Measurements from ENCODE around the gene BAX. TPM values are rescaled to one million over a fixed set of nuclear protein-coding genes. Genes with fewer than 3 reads are reported as not detected.

BAX gene
- total RNA-seq, 1 experiment from 2014 or later: 346 TPM

DNA sequence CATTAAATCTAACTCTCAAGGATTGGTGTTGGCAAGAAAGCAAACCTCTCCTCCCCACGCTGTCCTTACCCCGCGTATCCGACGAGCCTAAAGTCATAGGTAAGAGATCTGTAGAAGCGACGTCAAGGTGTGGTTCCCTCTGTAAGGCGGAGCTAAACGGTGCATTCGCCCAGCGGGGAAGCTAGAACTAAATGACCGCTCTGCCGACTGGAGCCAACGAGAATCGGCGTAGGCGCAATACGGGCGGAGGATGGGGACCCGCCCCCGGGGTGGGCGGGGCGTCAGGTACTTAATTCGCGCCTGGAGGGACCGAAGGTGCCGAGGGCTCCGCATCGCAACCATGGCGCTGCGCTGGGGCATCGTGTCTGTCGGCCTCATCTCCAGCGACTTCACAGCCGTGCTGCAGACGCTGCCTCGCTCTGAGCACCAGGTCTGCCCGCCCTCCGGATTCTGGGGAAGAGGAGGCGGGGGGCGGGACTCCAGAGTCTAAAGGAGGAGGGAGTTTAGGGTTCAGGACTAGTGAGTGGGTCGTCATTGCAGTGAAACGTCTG lies 21.2 kb upstream of the BAX start, which contains the start of gene DHDH:
Gene DHDH (plus strand): TSS at position 318 of the 551 bp plus-strand sequence. CDS start 23 bp downstream, at position 341.
- DNase-seq (ENCODE audit: low spot score) (peak; percentile 98), ATAC-seq (peak; percentile 94)
- Mint-ChIP-seq H3K36me3 (no peaks in the 10 kb centered on the region; the same call in 1 of the 2 replicates), H3K27ac (peak within 1 kb of the TSS; percentile 34), H3K4me1 (peaks cover 17% of the 10 kb centered on the region), H3K4me3 (peak within 1 kb of the TSS; percentile 87), H3K27me3 (ENCODE audit: low read depth) (peaks cover 53% of the 10 kb centered on the region), H3K9me3 (no peaks in the 10 kb centered on the region)
- peak; percentile 87 for TF ChIP-seq MAX (CRISPR knock-in tag; IDR thresholded peaks at IDR 0.05)
- TF ChIP-seq, protein P1, sequence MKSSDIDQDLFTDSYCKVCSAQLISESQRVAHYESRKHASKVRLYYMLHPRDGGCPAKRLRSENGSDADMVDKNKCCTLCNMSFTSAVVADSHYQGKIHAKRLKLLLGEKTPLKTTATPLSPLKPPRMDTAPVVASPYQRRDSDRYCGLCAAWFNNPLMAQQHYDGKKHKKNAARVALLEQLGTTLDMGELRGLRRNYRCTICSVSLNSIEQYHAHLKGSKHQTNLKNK (CRISPR knock-in tag; IDR thresholded peaks at IDR 0.05): no peak
- TF ChIP-seq E2F4 (CRISPR knock-in tag; IDR thresholded peaks at IDR 0.05; ENCODE audit: borderline replicate concordance, low read depth): no peak
- 0 out of 2 replicates have a peak, but pooled peaks have one; percentile 22 for TF ChIP-seq ZBTB43 (CRISPR knock-in tag; IDR thresholded peaks at IDR 0.05)
- TF ChIP-seq ETV6 (CRISPR knock-in tag; IDR thresholded peaks at IDR 0.05): peak; percentile 46; the same call in 1 of the 2 replicates
- TF ChIP-seq HMGXB4 (CRISPR knock-in tag; IDR thresholded peaks at IDR 0.05): peak; percentile 55; the same call in 1 of the 2 replicates
- TF ChIP-seq NR2C2 (CRISPR knock-in tag; IDR thresholded peaks at IDR 0.05): no peak
- TF ChIP-seq ZNF281 (CRISPR knock-in tag; IDR thresholded peaks at IDR 0.05): 0 out of 2 replicates have a peak, but pooled peaks have one; percentile 34
- TF ChIP-seq SP1 (CRISPR knock-in tag; conservative IDR thresholded peaks at IDR 0.05): peak; percentile 89
- peak; percentile 67; the same call in 1 of the 2 replicates for TF ChIP-seq E2F5 (CRISPR knock-in tag; IDR thresholded peaks at IDR 0.05)
- no peak for TF ChIP-seq ZNF317 (CRISPR knock-in tag; IDR thresholded peaks at IDR 0.05; ENCODE audit: borderline replicate concordance, low read depth)
- peak; percentile 38; the same call in 1 of the 2 replicates for TF ChIP-seq FOXP1 (CRISPR knock-in tag; IDR thresholded peaks at IDR 0.05; ENCODE audit: borderline replicate concordance)
- ChIA-PET CTCF (interaction anchor here (0.6 to 2.6 kb wide), 14 partner anchors 13 to 127 kb away, joined by 3 to 33 read pairs (median 4); partner anchors contain the start of genes GYS1, NUCB1, PPP1R15A and RUVBL2), POLR2A (interaction anchor here (1.0 to 1.9 kb wide), 5 partner anchors 15 to 138 kb away, joined by 3 to 5 read pairs (median 3); partner anchors contain the start of genes GYS1, NUCB1 and RUVBL2)

DNA sequence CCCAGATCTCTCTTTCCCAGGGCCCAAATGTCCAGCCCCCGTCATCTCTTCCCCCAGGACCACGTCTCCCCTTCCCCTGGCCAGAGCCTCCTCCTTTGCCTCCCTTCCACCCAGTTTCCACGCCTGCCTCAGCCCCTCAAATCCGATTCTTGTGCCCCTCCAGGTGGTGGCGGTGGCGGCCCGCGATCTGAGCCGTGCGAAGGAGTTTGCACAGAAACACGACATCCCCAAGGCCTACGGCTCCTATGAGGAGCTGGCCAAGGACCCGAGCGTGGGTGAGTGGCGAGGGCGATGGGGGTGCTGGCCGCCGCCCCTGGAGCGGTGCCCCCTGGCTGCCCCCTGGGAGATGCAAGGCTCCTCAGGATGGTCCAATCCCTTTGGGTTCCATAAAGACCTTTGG lies 19.8 kb upstream of the BAX start:
- Mint-ChIP-seq H3K9me3 (no peaks in the 10 kb centered on the region), H3K36me3 (no peaks in the 10 kb centered on the region; the same call in 1 of the 2 replicates), H3K4me1 (peaks cover 17% of the 10 kb centered on the region), H3K27ac (no peak overlapping the region), H3K4me3 (peak overlapping the region; percentile 48), H3K27me3 (ENCODE audit: low read depth) (peaks cover 47% of the 10 kb centered on the region)
- peak; percentile 62 for DNase-seq (ENCODE audit: low spot score)
- no peak for TF ChIP-seq TEAD4 (CRISPR knock-in tag; IDR thresholded peaks at IDR 0.05)
- TF ChIP-seq, protein P2, sequence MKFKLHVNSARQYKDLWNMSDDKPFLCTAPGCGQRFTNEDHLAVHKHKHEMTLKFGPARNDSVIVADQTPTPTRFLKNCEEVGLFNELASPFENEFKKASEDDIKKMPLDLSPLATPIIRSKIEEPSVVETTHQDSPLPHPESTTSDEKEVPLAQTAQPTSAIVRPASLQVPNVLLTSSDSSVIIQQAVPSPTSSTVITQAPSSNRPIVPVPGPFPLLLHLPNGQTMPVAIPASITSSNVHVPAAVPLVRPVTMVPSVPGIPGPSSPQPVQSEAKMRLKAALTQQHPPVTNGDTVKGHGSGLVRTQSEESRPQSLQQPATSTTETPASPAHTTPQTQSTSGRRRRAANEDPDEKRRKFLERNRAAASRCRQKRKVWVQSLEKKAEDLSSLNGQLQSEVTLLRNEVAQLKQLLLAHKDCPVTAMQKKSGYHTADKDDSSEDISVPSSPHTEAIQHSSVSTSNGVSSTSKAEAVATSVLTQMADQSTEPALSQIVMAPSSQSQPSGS (CRISPR knock-in tag; IDR thresholded peaks at IDR 0.05; ENCODE audit: borderline replicate concordance, low read depth): no peak
- ATAC-seq: peak; percentile 17
- ChIA-PET CTCF (interaction anchor here (0.5 to 1.9 kb wide), 18 partner anchors 9 to 163 kb away, joined by 3 to 29 read pairs (median 4); partner anchors contain the start of genes BAX, FTL, GYS1 and NUCB1), POLR2A (no interaction called here)
